ENCODE measurements around the gene UNC5B.

DNA sequence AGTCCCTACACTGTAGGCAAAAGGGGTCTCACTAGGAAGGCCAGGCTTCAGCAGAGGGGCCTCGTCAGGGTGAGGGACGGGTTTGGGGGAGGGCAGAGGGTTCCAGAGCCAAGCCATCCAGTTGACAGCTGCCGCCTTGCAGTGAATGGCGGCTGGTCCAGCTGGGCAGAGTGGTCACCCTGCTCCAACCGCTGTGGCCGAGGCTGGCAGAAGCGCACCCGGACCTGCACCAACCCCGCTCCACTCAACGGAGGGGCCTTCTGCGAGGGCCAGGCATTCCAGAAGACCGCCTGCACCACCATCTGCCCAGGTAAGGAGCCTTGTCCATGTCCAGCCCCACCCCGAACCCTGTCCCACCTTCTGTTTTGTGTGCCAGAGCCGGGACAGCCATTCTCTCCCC is 75.1 kb downstream of the UNC5B start:
- TF ChIP-seq, protein P1, sequence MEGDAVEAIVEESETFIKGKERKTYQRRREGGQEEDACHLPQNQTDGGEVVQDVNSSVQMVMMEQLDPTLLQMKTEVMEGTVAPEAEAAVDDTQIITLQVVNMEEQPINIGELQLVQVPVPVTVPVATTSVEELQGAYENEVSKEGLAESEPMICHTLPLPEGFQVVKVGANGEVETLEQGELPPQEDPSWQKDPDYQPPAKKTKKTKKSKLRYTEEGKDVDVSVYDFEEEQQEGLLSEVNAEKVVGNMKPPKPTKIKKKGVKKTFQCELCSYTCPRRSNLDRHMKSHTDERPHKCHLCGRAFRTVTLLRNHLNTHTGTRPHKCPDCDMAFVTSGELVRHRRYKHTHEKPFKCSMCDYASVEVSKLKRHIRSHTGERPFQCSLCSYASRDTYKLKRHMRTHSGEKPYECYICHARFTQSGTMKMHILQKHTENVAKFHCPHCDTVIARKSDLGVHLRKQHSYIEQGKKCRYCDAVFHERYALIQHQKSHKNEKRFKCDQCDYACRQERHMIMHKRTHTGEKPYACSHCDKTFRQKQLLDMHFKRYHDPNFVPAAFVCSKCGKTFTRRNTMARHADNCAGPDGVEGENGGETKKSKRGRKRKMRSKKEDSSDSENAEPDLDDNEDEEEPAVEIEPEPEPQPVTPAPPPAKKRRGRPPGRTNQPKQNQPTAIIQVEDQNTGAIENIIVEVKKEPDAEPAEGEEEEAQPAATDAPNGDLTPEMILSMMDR (IDR thresholded peaks at IDR 0.05 in 8 of 11, conservative IDR thresholded peaks at IDR 0.05 in 3 of 11) = no peak
- no peak for TF ChIP-seq POLR2AphosphoS5 (IDR thresholded peaks at IDR 0.05)
